HepG2 (cell line): ENCODE data around the gene TMEM145. TPM values are rescaled to one million over a fixed set of nuclear protein-coding genes. Genes with fewer than 3 reads are reported as not detected.

Experiments used
- ATF7-NPFF ChIP-seq: sonication (generic); formaldehyde crosslinking; IDR thresholded peaks from 2 replicates; pipeline ENCODE4 v1.8.1; 2023; ENCODE audit warnings: mild to moderate bottlenecking, low read depth, missing genetic modification reagents, moderate library complexity
- NR2C2 ChIP-seq: sonication (generic); formaldehyde crosslinking; IDR thresholded peaks from 2 replicates; pipeline ENCODE4 v1.4.0; 2020; ENCODE audit warnings: missing genetic modification reagents, mild to moderate bottlenecking, moderate library complexity, borderline replicate concordance
- PHF20 ChIP-seq: sonication (generic); formaldehyde crosslinking; IDR thresholded peaks from 2 replicates; pipeline ENCODE4 v1.5.0; 2020; ENCODE audit warnings: mild to moderate bottlenecking, missing genetic modification reagents
- U2AF1 ChIP-seq: fragments of 200-400 bp; formaldehyde crosslinking; optimal IDR thresholded peaks from 2 replicates; pipeline ENCODE3; 2017; ENCODE audit warnings: mild to moderate bottlenecking, low read depth, low read length
- ZBTB7A ChIP-seq: sonication (generic); formaldehyde crosslinking; IDR thresholded peaks from 2 replicates; pipeline ENCODE4 v1.8.0; 2022; ENCODE audit warnings: mild to moderate bottlenecking, missing genetic modification reagents
- ZFP36L2 ChIP-seq: sonication (generic); formaldehyde crosslinking; IDR thresholded peaks from 2 replicates; pipeline ENCODE4 v1.4.0; 2020; ENCODE audit warnings: missing genetic modification reagents
- ZMYM3 ChIP-seq: sonication (generic); formaldehyde crosslinking; IDR thresholded peaks from 2 replicates; pipeline ENCODE4 v1.5.1; 2020; ENCODE audit warnings: mild to moderate bottlenecking, missing genetic modification reagents
- ZNF605 ChIP-seq: sonication (generic); formaldehyde crosslinking; IDR thresholded peaks from 2 replicates; pipeline ENCODE4 v1.8.0; 2022; ENCODE audit warnings: mild to moderate bottlenecking, missing genetic modification reagents
- ZNF724P ChIP-seq: sonication (generic); formaldehyde crosslinking; IDR thresholded peaks from 2 replicates; pipeline ENCODE4 v1.8.0; 2022; ENCODE audit warnings: missing genetic modification reagents, borderline replicate concordance
- polyA plus RNA-seq, 8 experiments: library from polyadenylated mRNA; depleted of rRNA in 3 of 8; stranded (reverse) in 7 of 8; unstranded in 1 of 8; fragments of >200 nt; fragmentation: Illumina TruSeq in 4 of 8; extraction: Trizol in 4 of 8; gene quantifications; 2 replicates each; pipeline versions ENCODE4 v1.2.1 to v1.2.3, GENCODE V29; 2011 to 2016; ENCODE audit warnings: low read depth in 4 of 8, missing spikeins in 1 of 8, mixed read lengths in 1 of 8; ENCODE audit not compliant: insufficient read depth in 1 of 8
- total RNA-seq, 5 experiments: library from RNA; depleted of rRNA; stranded (reverse); fragments of >200 nt; fragmentation: Illumina TruSeq; extraction: Trizol; gene quantifications; 2 replicates each; pipeline ENCODE4 v1.2.3, GENCODE V29; 2016; ENCODE audit warnings: low read depth in 1 of 5
- TF ChIP-seq, protein P1 (sequence below): conservative IDR thresholded peaks from 2 replicates; pipeline ENCODE4 v1.6.1; 2018; ENCODE audit warnings: missing genetic modification reagents
- TF ChIP-seq, protein P2 (sequence below): sonication (generic); formaldehyde crosslinking; IDR thresholded peaks from 2 replicates; pipeline ENCODE4 v1.4.0; 2020; ENCODE audit warnings: missing genetic modification reagents, low read depth, mild to moderate bottlenecking, borderline replicate concordance
- TF ChIP-seq, protein P3 (sequence below): sonication (generic); formaldehyde crosslinking; IDR thresholded peaks from 2 replicates; pipeline ENCODE4 v1.4.0; 2020; ENCODE audit warnings: missing genetic modification reagents, borderline replicate concordance
- TF ChIP-seq, protein P4 (sequence below): sonication (generic); formaldehyde crosslinking; IDR thresholded peaks from 2 replicates; pipeline ENCODE4 v1.4.0; 2020; ENCODE audit warnings: missing genetic modification reagents
- TF ChIP-seq, protein P5 (sequence below): sonication (generic); formaldehyde crosslinking; IDR thresholded peaks from 2 replicates; pipeline ENCODE4 v1.4.0; 2020; ENCODE audit warnings: missing genetic modification reagents, borderline replicate concordance

Gene TMEM145
- total and polyA plus RNA-seq, 2 of the 13 experiments (the other 11 are each of a cell fraction or from before 2014, with no cell fraction given) = 0.07 to 5.1 TPM

DNA sequence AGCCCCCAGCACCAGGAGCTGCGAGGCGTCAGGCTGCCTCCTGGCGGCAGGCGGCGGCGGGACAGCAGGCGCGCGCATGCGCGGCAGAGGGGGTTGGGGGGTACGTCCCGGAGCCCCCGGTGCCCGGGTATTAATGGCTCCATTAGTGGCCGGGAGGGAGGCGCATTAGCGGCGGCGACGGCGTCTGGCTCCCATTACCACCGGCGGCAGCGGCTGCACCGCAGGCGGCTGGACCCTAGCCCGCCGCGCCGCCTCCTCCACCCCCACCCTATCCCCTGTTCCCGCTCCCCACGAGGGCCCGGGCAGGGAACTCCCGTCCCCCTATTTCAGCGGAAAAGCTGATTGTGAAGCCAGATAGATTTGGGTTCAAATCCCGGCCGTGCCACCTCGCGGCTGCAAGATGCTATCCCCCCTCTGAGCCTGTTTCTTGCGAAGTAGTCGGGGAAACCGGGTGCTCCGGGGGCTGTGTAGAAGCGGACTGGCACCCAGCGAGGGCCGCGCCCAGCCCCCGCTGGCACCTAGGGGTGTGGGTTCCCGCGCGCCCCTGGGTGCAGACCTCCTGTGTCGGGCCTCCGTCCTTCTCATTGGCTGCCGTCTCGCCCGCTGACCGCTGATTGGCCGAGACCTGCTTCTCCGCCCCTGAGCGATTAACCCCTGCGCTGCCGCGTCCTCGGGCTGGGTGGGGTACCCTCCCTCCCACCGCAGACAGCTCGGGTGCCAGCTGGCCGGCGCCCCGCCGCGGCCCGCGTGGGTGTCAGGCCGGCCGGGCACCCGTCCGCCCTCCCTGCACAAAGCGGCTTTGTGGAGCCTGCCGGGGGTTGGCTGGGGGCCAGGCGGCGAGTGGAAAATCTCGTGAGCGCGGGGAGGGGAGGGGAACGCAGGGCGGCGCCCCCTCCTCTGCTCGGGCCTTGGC lies 33.0 kb upstream of the TMEM145 start (continued):
- TF ChIP-seq, protein P1, sequence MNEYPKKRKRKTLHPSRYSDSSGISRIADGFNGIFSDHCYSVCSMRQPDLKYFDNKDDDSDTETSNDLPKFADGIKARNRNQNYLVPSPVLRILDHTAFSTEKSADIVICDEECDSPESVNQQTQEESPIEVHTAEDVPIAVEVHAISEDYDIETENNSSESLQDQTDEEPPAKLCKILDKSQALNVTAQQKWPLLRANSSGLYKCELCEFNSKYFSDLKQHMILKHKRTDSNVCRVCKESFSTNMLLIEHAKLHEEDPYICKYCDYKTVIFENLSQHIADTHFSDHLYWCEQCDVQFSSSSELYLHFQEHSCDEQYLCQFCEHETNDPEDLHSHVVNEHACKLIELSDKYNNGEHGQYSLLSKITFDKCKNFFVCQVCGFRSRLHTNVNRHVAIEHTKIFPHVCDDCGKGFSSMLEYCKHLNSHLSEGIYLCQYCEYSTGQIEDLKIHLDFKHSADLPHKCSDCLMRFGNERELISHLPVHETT (CRISPR knock-in tag) = no peak; the same call in 1 of the 2 replicates
- TF ChIP-seq ZFP36L2 (CRISPR knock-in tag) (no peak), ATF7-NPFF (CRISPR knock-in tag) (peak; percentile 37; the same call in 1 of the 2 replicates), NR2C2 (CRISPR knock-in tag) (no peak), ZBTB7A (CRISPR knock-in tag) (peak; percentile 95), U2AF1 (peak; percentile 81), PHF20 (no peak), ZNF724P (CRISPR knock-in tag) (peak; percentile 64; the same call in 1 of the 2 replicates), ZNF605 (no peak), ZMYM3 (CRISPR knock-in tag) (0 out of 2 replicates have a peak, but pooled peaks have one; percentile 29)
- TF ChIP-seq, protein P2, sequence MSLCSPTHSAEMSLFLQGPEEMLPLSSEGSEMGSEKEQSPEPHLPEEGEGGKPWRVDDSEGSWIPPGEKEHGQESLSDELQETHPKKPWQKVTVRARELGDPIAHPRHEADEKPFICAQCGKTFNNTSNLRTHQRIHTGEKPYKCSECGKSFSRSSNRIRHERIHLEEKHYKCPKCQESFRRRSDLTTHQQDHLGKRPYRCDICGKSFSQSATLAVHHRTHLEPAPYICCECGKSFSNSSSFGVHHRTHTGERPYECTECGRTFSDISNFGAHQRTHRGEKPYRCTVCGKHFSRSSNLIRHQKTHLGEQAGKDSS (CRISPR knock-in tag) = no peak; the same call in none of the 2 replicates
- TF ChIP-seq, protein P3, sequence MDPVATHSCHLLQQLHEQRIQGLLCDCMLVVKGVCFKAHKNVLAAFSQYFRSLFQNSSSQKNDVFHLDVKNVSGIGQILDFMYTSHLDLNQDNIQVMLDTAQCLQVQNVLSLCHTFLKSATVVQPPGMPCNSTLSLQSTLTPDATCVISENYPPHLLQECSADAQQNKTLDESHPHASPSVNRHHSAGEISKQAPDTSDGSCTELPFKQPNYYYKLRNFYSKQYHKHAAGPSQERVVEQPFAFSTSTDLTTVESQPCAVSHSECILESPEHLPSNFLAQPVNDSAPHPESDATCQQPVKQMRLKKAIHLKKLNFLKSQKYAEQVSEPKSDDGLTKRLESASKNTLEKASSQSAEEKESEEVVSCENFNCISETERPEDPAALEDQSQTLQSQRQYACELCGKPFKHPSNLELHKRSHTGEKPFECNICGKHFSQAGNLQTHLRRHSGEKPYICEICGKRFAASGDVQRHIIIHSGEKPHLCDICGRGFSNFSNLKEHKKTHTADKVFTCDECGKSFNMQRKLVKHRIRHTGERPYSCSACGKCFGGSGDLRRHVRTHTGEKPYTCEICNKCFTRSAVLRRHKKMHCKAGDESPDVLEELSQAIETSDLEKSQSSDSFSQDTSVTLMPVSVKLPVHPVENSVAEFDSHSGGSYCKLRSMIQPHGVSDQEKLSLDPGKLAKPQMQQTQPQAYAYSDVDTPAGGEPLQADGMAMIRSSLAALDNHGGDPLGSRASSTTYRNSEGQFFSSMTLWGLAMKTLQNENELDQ (CRISPR knock-in tag) = no peak
- TF ChIP-seq, protein P4, sequence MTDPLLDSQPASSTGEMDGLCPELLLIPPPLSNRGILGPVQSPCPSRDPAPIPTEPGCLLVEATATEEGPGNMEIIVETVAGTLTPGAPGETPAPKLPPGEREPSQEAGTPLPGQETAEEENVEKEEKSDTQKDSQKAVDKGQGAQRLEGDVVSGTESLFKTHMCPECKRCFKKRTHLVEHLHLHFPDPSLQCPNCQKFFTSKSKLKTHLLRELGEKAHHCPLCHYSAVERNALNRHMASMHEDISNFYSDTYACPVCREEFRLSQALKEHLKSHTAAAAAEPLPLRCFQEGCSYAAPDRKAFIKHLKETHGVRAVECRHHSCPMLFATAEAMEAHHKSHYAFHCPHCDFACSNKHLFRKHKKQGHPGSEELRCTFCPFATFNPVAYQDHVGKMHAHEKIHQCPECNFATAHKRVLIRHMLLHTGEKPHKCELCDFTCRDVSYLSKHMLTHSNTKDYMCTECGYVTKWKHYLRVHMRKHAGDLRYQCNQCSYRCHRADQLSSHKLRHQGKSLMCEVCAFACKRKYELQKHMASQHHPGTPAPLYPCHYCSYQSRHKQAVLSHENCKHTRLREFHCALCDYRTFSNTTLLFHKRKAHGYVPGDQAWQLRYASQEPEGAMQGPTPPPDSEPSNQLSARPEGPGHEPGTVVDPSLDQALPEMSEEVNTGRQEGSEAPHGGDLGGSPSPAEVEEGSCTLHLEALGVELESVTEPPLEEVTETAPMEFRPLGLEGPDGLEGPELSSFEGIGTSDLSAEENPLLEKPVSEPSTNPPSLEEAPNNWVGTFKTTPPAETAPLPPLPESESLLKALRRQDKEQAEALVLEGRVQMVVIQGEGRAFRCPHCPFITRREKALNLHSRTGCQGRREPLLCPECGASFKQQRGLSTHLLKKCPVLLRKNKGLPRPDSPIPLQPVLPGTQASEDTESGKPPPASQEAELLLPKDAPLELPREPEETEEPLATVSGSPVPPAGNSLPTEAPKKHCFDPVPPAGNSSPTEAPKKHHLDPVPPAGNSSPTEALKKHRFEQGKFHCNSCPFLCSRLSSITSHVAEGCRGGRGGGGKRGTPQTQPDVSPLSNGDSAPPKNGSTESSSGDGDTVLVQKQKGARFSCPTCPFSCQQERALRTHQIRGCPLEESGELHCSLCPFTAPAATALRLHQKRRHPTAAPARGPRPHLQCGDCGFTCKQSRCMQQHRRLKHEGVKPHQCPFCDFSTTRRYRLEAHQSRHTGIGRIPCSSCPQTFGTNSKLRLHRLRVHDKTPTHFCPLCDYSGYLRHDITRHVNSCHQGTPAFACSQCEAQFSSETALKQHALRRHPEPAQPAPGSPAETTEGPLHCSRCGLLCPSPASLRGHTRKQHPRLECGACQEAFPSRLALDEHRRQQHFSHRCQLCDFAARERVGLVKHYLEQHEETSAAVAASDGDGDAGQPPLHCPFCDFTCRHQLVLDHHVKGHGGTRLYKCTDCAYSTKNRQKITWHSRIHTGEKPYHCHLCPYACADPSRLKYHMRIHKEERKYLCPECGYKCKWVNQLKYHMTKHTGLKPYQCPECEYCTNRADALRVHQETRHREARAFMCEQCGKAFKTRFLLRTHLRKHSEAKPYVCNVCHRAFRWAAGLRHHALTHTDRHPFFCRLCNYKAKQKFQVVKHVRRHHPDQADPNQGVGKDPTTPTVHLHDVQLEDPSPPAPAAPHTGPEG = peak; percentile 68
- TF ChIP-seq, protein P5, sequence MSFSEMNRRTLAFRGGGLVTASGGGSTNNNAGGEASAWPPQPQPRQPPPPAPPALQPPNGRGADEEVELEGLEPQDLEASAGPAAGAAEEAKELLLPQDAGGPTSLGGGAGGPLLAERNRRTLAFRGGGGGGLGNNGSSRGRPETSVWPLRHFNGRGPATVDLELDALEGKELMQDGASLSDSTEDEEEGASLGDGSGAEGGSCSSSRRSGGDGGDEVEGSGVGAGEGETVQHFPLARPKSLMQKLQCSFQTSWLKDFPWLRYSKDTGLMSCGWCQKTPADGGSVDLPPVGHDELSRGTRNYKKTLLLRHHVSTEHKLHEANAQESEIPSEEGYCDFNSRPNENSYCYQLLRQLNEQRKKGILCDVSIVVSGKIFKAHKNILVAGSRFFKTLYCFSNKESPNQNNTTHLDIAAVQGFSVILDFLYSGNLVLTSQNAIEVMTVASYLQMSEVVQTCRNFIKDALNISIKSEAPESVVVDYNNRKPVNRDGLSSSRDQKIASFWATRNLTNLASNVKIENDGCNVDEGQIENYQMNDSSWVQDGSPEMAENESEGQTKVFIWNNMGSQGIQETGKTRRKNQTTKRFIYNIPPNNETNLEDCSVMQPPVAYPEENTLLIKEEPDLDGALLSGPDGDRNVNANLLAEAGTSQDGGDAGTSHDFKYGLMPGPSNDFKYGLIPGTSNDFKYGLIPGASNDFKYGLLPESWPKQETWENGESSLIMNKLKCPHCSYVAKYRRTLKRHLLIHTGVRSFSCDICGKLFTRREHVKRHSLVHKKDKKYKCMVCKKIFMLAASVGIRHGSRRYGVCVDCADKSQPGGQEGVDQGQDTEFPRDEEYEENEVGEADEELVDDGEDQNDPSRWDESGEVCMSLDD (CRISPR knock-in tag) = peak; percentile 93; the same call in 1 of the 2 replicates
